Muscle of leg (tissue), 11 donors: ENCODE data around the gene MYO1D. TPM values are rescaled to one million over a fixed set of nuclear protein-coding genes. Genes with fewer than 3 reads are reported as not detected.

Experiments
- DNase-seq: peaks from one replicate; pipeline ENCODE4 v3.0.0; 2013
- H3K27ac ChIP-seq: one replicate; pipeline ENCODE4 v1.5.1; 2013; ENCODE audit warnings: mild to moderate bottlenecking, low read length, control low read depth
- H3K27me3 ChIP-seq: one replicate; pipeline ENCODE4 v1.6.1; 2013; ENCODE audit warnings: low read length; ENCODE audit not compliant: control insufficient read depth, insufficient read depth
- H3K36me3 ChIP-seq: one replicate; pipeline ENCODE4 v1.6.1; 2013; ENCODE audit warnings: low read length; ENCODE audit not compliant: control insufficient read depth, insufficient read depth
- H3K4me1 ChIP-seq: one replicate; pipeline ENCODE4 v1.6.1; 2013; ENCODE audit warnings: low read length; ENCODE audit not compliant: control insufficient read depth, insufficient read depth
- H3K4me3 ChIP-seq: one replicate; pipeline ENCODE4 v1.5.1; 2013; ENCODE audit warnings: low read length, control low read depth
- H3K9me3 ChIP-seq: replicated peaks from 2 replicates; pipeline ENCODE4 v1.6.1; 2013; ENCODE audit warnings: low read depth, low read length; ENCODE audit not compliant: control insufficient read depth
- WGBS: methylation state at CpG from one replicate; pipeline ENCODE4 v1.1.5; 2013; ENCODE audit warnings: missing lambda C conversion rate; ENCODE audit not compliant: insufficient coverage; 5-methylcytosine and 5-hydroxymethylcytosine counted together
- polyA plus RNA-seq, 8 donors: library from polyadenylated mRNA; unstranded; fragments of 120-200 nt; gene quantifications; one replicate each; pipeline versions ENCODE4 v1.2.1 to v1.2.3, GENCODE V29; 2013; ENCODE audit warnings: inconsistent platforms in 1 of 8, low replicate concordance in 1 of 8; ENCODE audit not compliant: insufficient read length in 8 of 8, insufficient read depth in 1 of 8
- total RNA-seq: library from RNA; stranded (reverse); fragments of 120-200 nt; gene quantifications from one replicate; pipeline ENCODE4 v1.2.4, GENCODE V29; 2013

MYO1D gene
- total and polyA plus RNA-seq, 9 donors, result 4.2 to 10.2 (median 5.4) TPM

DNA sequence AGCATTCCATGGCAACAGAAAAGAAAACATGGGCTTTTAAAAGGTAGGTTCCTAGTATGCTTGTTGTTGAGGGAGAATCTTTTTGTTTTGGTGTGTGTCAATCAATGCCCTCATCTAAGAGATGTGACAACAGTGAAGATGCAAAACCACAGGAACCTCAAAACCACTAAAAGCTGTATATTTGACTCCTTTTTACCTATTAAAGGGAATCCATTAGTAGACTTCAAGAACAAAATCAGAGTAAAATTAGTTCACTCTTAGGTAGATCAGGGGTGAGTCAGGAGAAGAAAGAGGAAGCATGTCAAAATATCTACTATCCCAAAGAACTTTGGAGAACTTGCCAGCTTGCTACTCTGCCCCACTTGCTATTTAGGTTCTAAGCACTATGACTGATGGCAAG is 301.1 kb downstream of the MYO1D start:
- peaks cover 2% of the 10 kb centered on the region for H3K9me3 ChIP-seq
- no peak overlapping the region for H3K4me3 ChIP-seq
- DNase-seq, result no peak

DNA sequence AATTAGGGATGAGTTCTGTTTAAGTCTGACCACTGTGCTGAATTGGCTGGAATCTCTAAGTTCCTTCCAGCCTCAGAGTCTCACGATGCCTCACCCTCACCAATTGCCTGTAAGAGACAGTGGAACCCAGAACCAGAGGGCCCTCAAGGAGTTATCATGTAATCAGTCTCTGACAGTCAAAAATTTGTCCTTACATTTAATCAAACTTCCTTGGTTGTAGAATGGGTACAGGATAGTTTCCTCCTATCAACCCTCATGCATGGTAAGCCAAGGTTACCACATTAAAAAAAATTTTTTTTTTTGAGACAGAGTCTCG is 306.9 kb downstream of the MYO1D start:
- Histone ChIP-seq H3K27ac (no peak overlapping the region), H3K27me3 (no peaks in the 10 kb centered on the region), H3K4me1 (no peaks in the 10 kb centered on the region), H3K4me3 (no peak overlapping the region), H3K36me3 (no peaks in the 10 kb centered on the region), H3K9me3 (no peaks in the 10 kb centered on the region)
- 83% methylated on average over 1 of the region's 2 CpGs for whole genome bisulfite sequencing
- DNase-seq, result peak; percentile 9

More for the DNA sequence above, 301.1 kb downstream of the MYO1D start:
- Histone ChIP-seq H3K4me1 (no peaks in the 10 kb centered on the region), H3K27me3 (no peaks in the 10 kb centered on the region), H3K27ac (no peak overlapping the region), H3K36me3 (no peaks in the 10 kb centered on the region)

DNA sequence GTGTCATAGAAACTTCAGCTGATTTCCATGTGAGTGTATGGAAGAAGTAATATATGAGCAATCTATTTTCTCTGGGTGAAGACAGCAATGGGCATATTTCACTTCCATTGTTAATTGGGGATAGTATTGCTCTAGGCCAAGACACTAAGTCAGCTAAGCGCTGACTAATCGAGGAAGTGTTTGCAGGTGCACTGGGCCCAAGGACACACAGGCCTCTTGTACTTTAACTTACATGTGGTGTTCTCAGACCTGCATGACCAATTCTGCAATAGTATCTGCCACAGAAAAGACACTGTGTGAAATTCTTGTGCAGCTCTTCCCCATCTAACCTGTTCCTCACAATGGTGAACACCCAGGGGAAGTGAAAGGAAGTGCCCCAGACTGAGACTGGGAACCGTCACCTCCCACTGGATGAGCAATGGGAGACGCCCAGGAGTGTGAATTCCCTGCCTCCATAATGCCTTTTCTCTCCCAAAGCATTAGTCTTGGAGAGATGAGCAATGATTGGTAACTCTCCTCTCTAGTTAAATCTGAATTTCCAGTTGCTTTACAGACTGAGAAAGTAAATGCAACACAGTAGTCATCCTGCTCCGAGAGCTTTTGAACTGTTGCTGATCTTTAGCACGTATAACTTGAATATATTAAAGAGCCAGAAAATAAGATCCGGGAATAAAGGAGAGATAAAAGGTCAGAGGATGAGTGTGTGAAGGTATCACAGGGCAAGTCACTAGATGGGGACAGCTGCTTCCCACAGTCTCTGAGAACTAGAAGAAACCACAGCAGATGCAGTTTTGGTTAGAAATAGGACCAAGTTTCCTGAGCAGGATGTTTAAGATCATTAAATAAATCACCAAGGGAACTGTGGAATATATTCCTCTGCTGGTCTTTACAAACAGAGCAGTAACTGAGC is 307.5 kb downstream of the MYO1D start:
- no peak overlapping the region for H3K4me3 ChIP-seq
- no peak for DNase-seq
- no peaks in the 10 kb centered on the region for H3K36me3 ChIP-seq
- no peaks in the 10 kb centered on the region for H3K4me1 ChIP-seq
- no peak overlapping the region for H3K27ac ChIP-seq
- H3K27me3 ChIP-seq, result no peaks in the 10 kb centered on the region
- 76% methylated on average over 2 of the region's 7 CpGs for WGBS
- H3K9me3 ChIP-seq, result no peaks in the 10 kb centered on the region

DNA sequence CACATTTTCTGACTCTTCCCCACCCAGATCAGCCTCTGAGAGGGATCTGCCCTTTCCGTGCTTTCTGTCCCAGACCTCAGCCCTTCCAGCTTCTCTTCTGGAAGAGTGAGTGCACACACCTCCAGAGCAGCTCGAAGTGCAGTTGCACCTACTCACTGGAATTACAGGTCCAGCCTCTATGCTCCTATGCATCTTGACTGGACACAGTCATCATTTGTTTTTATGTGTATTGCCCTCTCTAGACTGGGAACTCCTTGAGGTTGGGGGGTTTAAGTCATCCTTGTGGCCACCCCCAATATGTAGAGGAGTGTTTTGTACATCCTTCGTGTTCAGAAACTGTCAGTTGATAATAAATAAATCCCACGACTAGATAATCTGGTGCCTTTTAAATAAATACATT is 308.2 kb downstream of the MYO1D start:
- H3K36me3 ChIP-seq, result no peaks in the 10 kb centered on the region
- 75% methylated on average over 1 of the region's 4 CpGs for WGBS

DNA sequence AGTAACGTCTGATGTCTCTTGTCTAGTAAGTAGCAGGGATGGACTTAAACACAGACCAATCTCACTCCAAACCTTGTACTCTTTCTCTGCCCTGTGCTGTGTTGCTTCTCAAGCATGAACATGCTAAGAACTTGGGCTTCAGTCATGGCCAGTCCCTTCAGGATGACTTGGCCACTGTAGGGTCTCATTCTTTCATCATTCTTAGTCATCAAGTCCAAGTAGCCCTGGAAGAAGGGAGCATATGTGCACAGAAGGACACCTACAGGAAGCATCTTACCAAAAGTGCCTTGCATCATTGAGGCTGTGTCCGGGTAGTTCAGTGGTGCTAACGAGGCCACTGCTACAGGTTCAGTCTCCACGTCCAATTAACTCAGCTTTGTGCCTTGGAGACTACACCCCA is 309.4 kb downstream of the MYO1D start:
- Histone ChIP-seq H3K27me3 (no peaks in the 10 kb centered on the region), H3K9me3 (no peaks in the 10 kb centered on the region), H3K4me3 (no peak overlapping the region), H3K36me3 (no peaks in the 10 kb centered on the region), H3K4me1 (no peaks in the 10 kb centered on the region), H3K27ac (no peak overlapping the region)
- no peak for DNase-seq
- WGBS, result 81% methylated on average over 2 of the region's 4 CpGs

More for the DNA sequence above, 308.2 kb downstream of the MYO1D start:
- Histone ChIP-seq H3K4me3 (no peak overlapping the region), H3K4me1 (no peaks in the 10 kb centered on the region), H3K27me3 (no peaks in the 10 kb centered on the region), H3K27ac (no peak overlapping the region), H3K9me3 (no peaks in the 10 kb centered on the region)
- DNase-seq, result no peak

DNA sequence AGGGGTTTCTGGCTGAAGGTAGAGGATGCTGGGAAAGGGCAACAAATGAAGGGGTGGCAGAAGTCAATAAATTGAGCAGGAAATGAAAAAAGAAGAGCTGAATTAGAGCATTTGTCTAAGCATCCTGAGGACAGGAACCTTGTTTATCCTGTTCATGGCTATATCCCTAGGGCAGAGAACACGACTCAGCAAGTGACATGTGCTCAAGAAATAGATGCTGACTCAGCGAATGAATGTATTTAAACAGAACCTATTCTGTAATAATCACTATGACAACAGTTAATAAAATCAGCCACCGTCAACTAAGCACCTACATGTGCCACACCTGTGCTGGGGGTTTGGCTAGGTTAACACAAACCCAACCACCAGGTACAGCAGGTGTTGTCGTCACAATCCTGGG is 309.8 kb downstream of the MYO1D start:
- H3K4me3 ChIP-seq, result no peak overlapping the region
- DNase-seq, result no peak
- no peaks in the 10 kb centered on the region for H3K36me3 ChIP-seq
- H3K4me1 ChIP-seq, result no peaks in the 10 kb centered on the region
- H3K27me3 ChIP-seq, result no peaks in the 10 kb centered on the region
- no CpG with 5 or more reads among the region's 4 CpGs for WGBS
- H3K9me3 ChIP-seq, result no peaks in the 10 kb centered on the region
- H3K27ac ChIP-seq, result no peak overlapping the region

DNA sequence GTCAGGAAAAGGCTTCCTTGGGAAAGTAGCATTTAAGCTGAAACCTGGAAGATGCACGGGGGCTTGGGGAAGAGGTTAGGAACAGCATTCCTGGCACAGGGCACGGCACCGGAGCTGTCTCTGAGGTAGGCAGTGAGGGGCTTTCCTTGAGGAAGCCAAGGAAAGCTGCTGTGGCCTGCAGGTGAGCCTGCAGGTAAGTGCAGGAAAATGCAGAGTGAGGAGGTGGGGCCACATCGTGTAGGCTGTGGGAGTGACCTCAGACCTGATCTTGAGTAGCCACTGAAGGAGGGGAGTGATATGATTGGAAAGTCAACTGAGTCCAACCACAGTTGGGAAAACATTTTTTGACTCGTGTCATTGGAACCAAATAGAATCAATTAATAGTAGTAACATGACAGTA is 310.6 kb downstream of the MYO1D start:
- WGBS, result 65% methylated on average over 4 of the region's 5 CpGs
- Histone ChIP-seq H3K4me1 (no peaks in the 10 kb centered on the region), H3K27ac (no peak overlapping the region), H3K27me3 (no peaks in the 10 kb centered on the region), H3K9me3 (no peaks in the 10 kb centered on the region), H3K4me3 (no peak overlapping the region), H3K36me3 (no peaks in the 10 kb centered on the region)
- no peak for DNase-seq

GRCh38 chr17:32565401-32565800 is 311.5 kb downstream of the MYO1D start:
- no peaks in the 10 kb centered on the region for H3K27me3 ChIP-seq
- H3K4me1 ChIP-seq, result no peaks in the 10 kb centered on the region
- DNase-seq, result no peak
- H3K36me3 ChIP-seq, result no peaks in the 10 kb centered on the region
- H3K27ac ChIP-seq, result no peak overlapping the region
- WGBS, result 83% methylated on average over 2 of the region's 3 CpGs
- H3K9me3 ChIP-seq, result no peaks in the 10 kb centered on the region
- no peak overlapping the region for H3K4me3 ChIP-seq

GRCh38 chr17:32564325-32564724 is 312.6 kb downstream of the MYO1D start:
- no CpG with 5 or more reads among the region's 3 CpGs for WGBS
- no peak overlapping the region for H3K27ac ChIP-seq
- no peaks in the 10 kb centered on the region for H3K4me1 ChIP-seq
- no peaks in the 10 kb centered on the region for H3K9me3 ChIP-seq
- no peaks in the 10 kb centered on the region for H3K27me3 ChIP-seq
- DNase-seq, result no peak
- no peak overlapping the region for H3K4me3 ChIP-seq
- no peaks in the 10 kb centered on the region for H3K36me3 ChIP-seq

DNA sequence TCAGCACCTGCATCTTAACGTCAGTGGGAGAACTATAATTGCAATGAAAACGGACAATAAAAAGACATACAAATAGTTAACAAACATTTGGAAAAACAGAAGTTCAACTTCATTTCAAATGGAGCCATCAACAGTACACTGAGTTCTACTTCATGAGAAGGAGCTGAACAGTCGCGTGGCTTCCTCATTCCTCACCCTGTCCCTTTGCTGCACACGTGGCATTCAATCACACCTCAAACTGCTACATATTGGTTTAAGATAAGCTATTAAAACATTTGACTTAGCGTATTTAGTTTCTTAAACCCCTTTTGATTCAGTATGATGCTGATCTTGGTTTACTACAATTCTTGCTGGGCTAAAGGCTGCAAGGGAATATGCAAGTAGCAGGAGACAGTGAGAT is 313.3 kb downstream of the MYO1D start:
- H3K27ac ChIP-seq, result no peak overlapping the region
- H3K4me1 ChIP-seq, result no peaks in the 10 kb centered on the region
- no peaks in the 10 kb centered on the region for H3K36me3 ChIP-seq
- H3K4me3 ChIP-seq, result no peak overlapping the region
- H3K9me3 ChIP-seq, result no peaks in the 10 kb centered on the region
- WGBS, result 80% methylated on average over 1 of the region's 6 CpGs
- no peaks in the 10 kb centered on the region for H3K27me3 ChIP-seq
- no peak for DNase-seq
